Measurements from ENCODE around the gene PRRG2.

Gene PRRG2

DNA sequence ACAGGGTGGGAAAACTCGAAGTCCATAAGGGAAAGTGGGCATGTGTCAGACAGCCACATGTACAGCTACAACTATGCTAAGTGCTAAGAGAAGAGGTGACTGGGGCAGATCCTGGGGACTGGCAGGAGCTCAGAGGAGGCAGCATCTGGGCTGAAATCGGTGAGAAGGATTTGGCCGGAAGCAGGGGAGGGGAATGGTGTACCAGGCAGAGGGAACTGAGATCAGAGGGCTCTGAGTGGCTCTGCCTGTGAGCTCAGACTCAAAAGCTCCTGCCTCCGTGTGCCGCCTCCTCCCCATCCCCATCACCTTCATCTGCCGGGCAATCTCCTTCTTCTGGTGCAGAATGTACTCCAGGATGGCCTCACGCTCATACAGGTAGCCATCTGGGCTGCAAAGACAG lies 22.5 kb upstream of the PRRG2 start:
- no peak for TF ChIP-seq EP300 (IDR thresholded peaks at IDR 0.05; ENCODE audit: borderline replicate concordance)
- no peak for TF ChIP-seq FOXM1 (IDR thresholded peaks at IDR 0.05; ENCODE audit: borderline replicate concordance, low read depth)
- no peak for TF ChIP-seq YY1 (IDR thresholded peaks at IDR 0.05; ENCODE audit: low read depth)
- no peak for TF ChIP-seq TAF1 (IDR thresholded peaks at IDR 0.05; ENCODE audit: low read depth)
- TF ChIP-seq CREB1 (IDR thresholded peaks at IDR 0.05; ENCODE audit: low read depth): no peak
- TF ChIP-seq ZBTB7A (IDR thresholded peaks at IDR 0.05; ENCODE audit: low read depth): no peak
- TF ChIP-seq TCF12 (IDR thresholded peaks at IDR 0.05; ENCODE audit: low read depth): no peak
- no peak for TF ChIP-seq RAD21 (IDR thresholded peaks at IDR 0.05; ENCODE audit: low read depth)
- no peak for TF ChIP-seq MAX (IDR thresholded peaks at IDR 0.05)
- no peak for TF ChIP-seq CEBPB (IDR thresholded peaks at IDR 0.05)
- no peak for TF ChIP-seq USF1 (IDR thresholded peaks at IDR 0.05)
- TF ChIP-seq TEAD4 (IDR thresholded peaks at IDR 0.05): no peak
- no peak for TF ChIP-seq NFIC (IDR thresholded peaks at IDR 0.05)
- no peak for TF ChIP-seq EGR1 (IDR thresholded peaks at IDR 0.05)
- TF ChIP-seq REST (IDR thresholded peaks at IDR 0.05; ENCODE audit: low read depth): no peak

- no peak for TF ChIP-seq TCF12 (IDR thresholded peaks at IDR 0.05; ENCODE audit: low read depth)
- TF ChIP-seq YY1 (IDR thresholded peaks at IDR 0.05; ENCODE audit: low read depth): no peak
- no peak for TF ChIP-seq EP300 (IDR thresholded peaks at IDR 0.05; ENCODE audit: borderline replicate concordance)
- no peak for TF ChIP-seq RAD21 (IDR thresholded peaks at IDR 0.05; ENCODE audit: low read depth)
- no peak for TF ChIP-seq FOXM1 (IDR thresholded peaks at IDR 0.05; ENCODE audit: borderline replicate concordance, low read depth)
- no peak for TF ChIP-seq NFIC (IDR thresholded peaks at IDR 0.05)
- no peak for TF ChIP-seq CEBPB (IDR thresholded peaks at IDR 0.05)
- TF ChIP-seq EGR1 (IDR thresholded peaks at IDR 0.05): no peak
- no peak for TF ChIP-seq TEAD4 (IDR thresholded peaks at IDR 0.05)
- no peak for TF ChIP-seq ZBTB7A (IDR thresholded peaks at IDR 0.05; ENCODE audit: low read depth)
- TF ChIP-seq TAF1 (IDR thresholded peaks at IDR 0.05; ENCODE audit: low read depth): no peak
Observed at GRCh38 chr19:49559443-49559842, 21.7 kb upstream of the PRRG2 start.

DNA sequence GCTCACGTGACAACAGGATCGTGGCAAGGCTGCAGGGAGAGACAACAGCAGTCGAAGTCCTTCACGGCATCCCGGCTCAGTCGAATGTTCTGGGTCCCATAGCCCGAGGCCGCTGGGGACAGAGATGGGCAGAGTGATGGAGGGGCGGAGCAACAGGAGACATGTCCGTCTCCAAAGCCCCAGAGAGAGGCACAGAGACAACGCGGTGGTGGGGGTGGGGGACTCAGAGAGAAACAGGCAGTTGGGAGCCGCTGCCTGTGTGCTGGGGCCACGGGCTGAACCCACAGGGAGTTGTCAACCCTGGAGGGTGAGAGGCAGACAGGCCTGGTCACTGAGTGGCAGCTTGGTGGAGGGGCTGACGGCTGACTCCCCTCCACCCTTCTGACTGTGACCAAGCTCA lies 21.2 kb upstream of the PRRG2 start:
- no peak for TF ChIP-seq MAX (IDR thresholded peaks at IDR 0.05)
- no peak for TF ChIP-seq CEBPB (IDR thresholded peaks at IDR 0.05)
- no peak for TF ChIP-seq TEAD4 (IDR thresholded peaks at IDR 0.05)
- TF ChIP-seq USF1 (IDR thresholded peaks at IDR 0.05): no peak
- no peak for TF ChIP-seq EGR1 (IDR thresholded peaks at IDR 0.05)
- TF ChIP-seq TCF12 (IDR thresholded peaks at IDR 0.05; ENCODE audit: low read depth): no peak
- no peak for TF ChIP-seq ZBTB7A (IDR thresholded peaks at IDR 0.05; ENCODE audit: low read depth)
- no peak for TF ChIP-seq TAF1 (IDR thresholded peaks at IDR 0.05; ENCODE audit: low read depth)
- no peak for TF ChIP-seq YY1 (IDR thresholded peaks at IDR 0.05; ENCODE audit: low read depth)
- no peak for TF ChIP-seq EP300 (IDR thresholded peaks at IDR 0.05; ENCODE audit: borderline replicate concordance)
- TF ChIP-seq NFIC (IDR thresholded peaks at IDR 0.05): no peak
- no peak for TF ChIP-seq FOXM1 (IDR thresholded peaks at IDR 0.05; ENCODE audit: borderline replicate concordance, low read depth)
- no peak for TF ChIP-seq CREB1 (IDR thresholded peaks at IDR 0.05; ENCODE audit: low read depth)

DNA sequence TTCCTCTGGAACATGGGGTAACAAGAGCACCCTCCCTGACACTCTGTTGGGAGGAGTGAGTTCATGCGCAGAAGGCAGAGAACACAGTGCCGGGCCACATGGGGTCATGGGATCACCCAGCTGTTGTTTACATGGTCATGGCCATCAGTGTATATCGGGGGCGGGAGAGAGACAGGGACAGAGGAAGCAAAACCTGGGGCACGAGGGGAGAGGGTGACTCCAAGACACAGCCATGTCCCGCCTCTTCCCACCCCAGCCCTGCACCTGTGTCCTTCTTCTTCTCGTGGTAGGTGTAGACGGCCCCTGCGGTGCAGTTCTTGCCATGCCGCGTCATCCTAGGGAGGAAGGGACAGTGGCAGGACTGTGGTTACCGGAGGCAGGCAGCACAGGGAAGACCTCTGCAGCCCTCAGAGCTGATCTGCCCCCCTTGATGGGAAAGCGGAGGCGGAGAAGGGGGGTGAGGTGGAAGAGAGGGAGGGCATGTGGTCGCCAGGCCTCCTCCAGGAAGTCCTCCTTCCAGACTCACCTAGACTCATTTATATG lies 20.7 kb upstream of the PRRG2 start:
- no peak for TF ChIP-seq EP300 (IDR thresholded peaks at IDR 0.05; ENCODE audit: borderline replicate concordance)
- no peak for TF ChIP-seq CEBPB (IDR thresholded peaks at IDR 0.05)
- TF ChIP-seq TCF12 (IDR thresholded peaks at IDR 0.05; ENCODE audit: low read depth): no peak
- TF ChIP-seq MAX (IDR thresholded peaks at IDR 0.05): no peak
- TF ChIP-seq NFIC (IDR thresholded peaks at IDR 0.05): no peak

GRCh38 chr19:49564616-49565045 lies 16.5 kb upstream of the PRRG2 start:
- TF ChIP-seq CREB1 (IDR thresholded peaks at IDR 0.05; ENCODE audit: low read depth) (no peak), ZBTB7A (IDR thresholded peaks at IDR 0.05; ENCODE audit: low read depth) (no peak), USF1 (IDR thresholded peaks at IDR 0.05) (no peak), TCF12 (IDR thresholded peaks at IDR 0.05; ENCODE audit: low read depth) (no peak), EGR1 (IDR thresholded peaks at IDR 0.05) (no peak), EP300 (IDR thresholded peaks at IDR 0.05; ENCODE audit: borderline replicate concordance) (no peak), NFIC (IDR thresholded peaks at IDR 0.05) (no peak), TAF1 (IDR thresholded peaks at IDR 0.05; ENCODE audit: low read depth) (no peak), MAX (IDR thresholded peaks at IDR 0.05) (no peak), TEAD4 (IDR thresholded peaks at IDR 0.05) (no peak), FOXM1 (IDR thresholded peaks at IDR 0.05; ENCODE audit: borderline replicate concordance, low read depth) (no peak), REST (IDR thresholded peaks at IDR 0.05; ENCODE audit: low read depth) (no peak), CEBPB (IDR thresholded peaks at IDR 0.05) (no peak), RAD21 (IDR thresholded peaks at IDR 0.05; ENCODE audit: low read depth) (no peak), YY1 (IDR thresholded peaks at IDR 0.05; ENCODE audit: low read depth) (no peak)
